Breast epithelium (tissue), 3 donors: ENCODE data around the gene NR6A1.

Experiments
- POLR2A ChIP-seq: fragments of 450-650 bp; IDR thresholded peaks from one replicate; pipeline ENCODE4 v1.6.1; 2016; ENCODE audit warnings: antibody characterized with exemption, mild to moderate bottlenecking, moderate library complexity
- POLR2AphosphoS5 ChIP-seq, 3 donors: sonication (generic); formaldehyde crosslinking; IDR thresholded peaks; one replicate each; pipeline ENCODE4 v1.6.1; 2017; ENCODE audit warnings: antibody characterized with exemption in 3 of 3
- TF ChIP-seq, protein P1 (sequence below), 3 donors: fragments of 450-650 bp; IDR thresholded peaks; one replicate each; pipeline ENCODE4 v1.5.1; 2016 to 2017; ENCODE audit warnings: antibody characterized with exemption in 3 of 3, mild to moderate bottlenecking in 3 of 3, moderate library complexity in 3 of 3

- TF ChIP-seq, protein P1, sequence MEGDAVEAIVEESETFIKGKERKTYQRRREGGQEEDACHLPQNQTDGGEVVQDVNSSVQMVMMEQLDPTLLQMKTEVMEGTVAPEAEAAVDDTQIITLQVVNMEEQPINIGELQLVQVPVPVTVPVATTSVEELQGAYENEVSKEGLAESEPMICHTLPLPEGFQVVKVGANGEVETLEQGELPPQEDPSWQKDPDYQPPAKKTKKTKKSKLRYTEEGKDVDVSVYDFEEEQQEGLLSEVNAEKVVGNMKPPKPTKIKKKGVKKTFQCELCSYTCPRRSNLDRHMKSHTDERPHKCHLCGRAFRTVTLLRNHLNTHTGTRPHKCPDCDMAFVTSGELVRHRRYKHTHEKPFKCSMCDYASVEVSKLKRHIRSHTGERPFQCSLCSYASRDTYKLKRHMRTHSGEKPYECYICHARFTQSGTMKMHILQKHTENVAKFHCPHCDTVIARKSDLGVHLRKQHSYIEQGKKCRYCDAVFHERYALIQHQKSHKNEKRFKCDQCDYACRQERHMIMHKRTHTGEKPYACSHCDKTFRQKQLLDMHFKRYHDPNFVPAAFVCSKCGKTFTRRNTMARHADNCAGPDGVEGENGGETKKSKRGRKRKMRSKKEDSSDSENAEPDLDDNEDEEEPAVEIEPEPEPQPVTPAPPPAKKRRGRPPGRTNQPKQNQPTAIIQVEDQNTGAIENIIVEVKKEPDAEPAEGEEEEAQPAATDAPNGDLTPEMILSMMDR (IDR thresholded peaks at IDR 0.05): no peak
- TF ChIP-seq POLR2A: no peak
- TF ChIP-seq POLR2AphosphoS5 (IDR thresholded peaks at IDR 0.05): no peak
Observed at GRCh38 chr9:124557895-124558294, 213.2 kb downstream of the NR6A1 start.
